Dedifferentiated amniotic fluid mesenchymal stem cell (primary cell): Measurements from ENCODE around the gene PEDS1.
"Not testable (repeated sequence)": the region's sequence is repeated elsewhere in the genome, so short reads cannot be mapped to it uniquely, and the experiment has no call there.

Experiments used
- DNase-seq: peaks from one replicate; pipeline ENCODE4 v3.0.0-alpha.2; 2016; ENCODE audit errors: extremely low spot score

Gene PEDS1

GRCh38 chr20:50153500-50154377 lies at the start of gene PEDS1:
Gene PEDS1, minus strand, starts transcription at chr20:50153723. Its CDS starts 86 bp downstream, at chr20:50153637.
- peak; percentile 84 for DNase-seq

- DNase-seq, result no peak
These were observed 49.2 kb upstream of the PEDS1 start for GRCh38 chr20:50202677-50203076.

- not testable (repeated sequence) for DNase-seq
These were observed 48.2 kb upstream of the PEDS1 start for GRCh38 chr20:50201710-50202109.

- DNase-seq, result no peak
These were observed 47.1 kb upstream of the PEDS1 start for GRCh38 chr20:50200482-50201104.

- no peak for DNase-seq
These were observed 46.2 kb upstream of the PEDS1 start for GRCh38 chr20:50199703-50200102.

GRCh38 chr20:50198716-50199115 lies 45.2 kb upstream of the PEDS1 start:
- no peak for DNase-seq

GRCh38 chr20:50198180-50198666 lies 44.7 kb upstream of the PEDS1 start:
- no peak for DNase-seq

- no peak for DNase-seq
These were observed 44.1 kb upstream of the PEDS1 start for GRCh38 chr20:50197463-50198179.

GRCh38 chr20:50196896-50197295 lies 43.4 kb upstream of the PEDS1 start:
- no peak for DNase-seq

- no peak for DNase-seq
These were observed 42.7 kb upstream of the PEDS1 start for GRCh38 chr20:50196248-50196647.

- no peak for DNase-seq
These were observed 42.1 kb upstream of the PEDS1 start for GRCh38 chr20:50195524-50196120.

GRCh38 chr20:50194831-50195523 lies 41.5 kb upstream of the PEDS1 start:
- DNase-seq, result no peak

GRCh38 chr20:50194422-50194830 lies 40.9 kb upstream of the PEDS1 start:
- no peak for DNase-seq

- no peak for DNase-seq
These were observed 40.4 kb upstream of the PEDS1 start for GRCh38 chr20:50193836-50194421.

GRCh38 chr20:50193199-50193835 lies 39.8 kb upstream of the PEDS1 start:
- no peak for DNase-seq

GRCh38 chr20:50192364-50193198 lies 39.1 kb upstream of the PEDS1 start:
- peak; percentile 93 for DNase-seq

GRCh38 chr20:50191544-50192363 lies 38.2 kb upstream of the PEDS1 start:
- peak; percentile 16 for DNase-seq

GRCh38 chr20:50191065-50191543 lies 37.6 kb upstream of the PEDS1 start:
- no peak for DNase-seq
